Esophagus squamous epithelium (tissue), 5 donors: ENCODE data around the gene UBA7. TPM values are rescaled to one million over a fixed set of nuclear protein-coding genes. Genes with fewer than 3 reads are reported as not detected.
"Not testable (repeated sequence)": the region's sequence is repeated elsewhere in the genome, so short reads cannot be mapped to it uniquely, and the experiment has no call there.

Source experiments
- DNase-seq: peaks from one replicate; lab custom pipeline; 2025; lab: John Stamatoyannopoulos, UW
- H3K27ac ChIP-seq, 4 donors: fragments of 200-600 bp; sonication (generic); one replicate each; pipeline ENCODE4 v1.5.1; 2016 to 2019; ENCODE audit warnings: mild to moderate bottlenecking in 1 of 4
- H3K27me3 ChIP-seq, 4 donors: fragments of 200-600 bp; sonication (generic); 1 replicate in 3 of 4; 2 replicates in 1 of 4; pipeline versions ENCODE4 v1.5.1 to v1.6.0; 2017 to 2021; ENCODE audit warnings: antibody characterized with exemption in 1 of 4
- H3K36me3 ChIP-seq, 3 donors: fragments of 200-600 bp; sonication (generic); one replicate each; pipeline ENCODE4 v1.5.1; 2016 to 2019
- H3K4me1 ChIP-seq, 3 donors: fragments of 200-600 bp; sonication (generic); one replicate each; pipeline ENCODE4 v1.5.1; 2017 to 2019
- H3K4me3 ChIP-seq, 4 donors: fragments of 200-600 bp; sonication (generic); 1 replicate in 3 of 4; 2 replicates in 1 of 4; pipeline ENCODE4 v1.5.1; 2016 to 2019; ENCODE audit warnings: mild to moderate bottlenecking in 2 of 4, moderate library complexity in 1 of 4
- H3K9me3 ChIP-seq, 3 donors: fragments of 200-600 bp; sonication (generic); one replicate each; pipeline ENCODE4 v1.5.1; 2016 to 2019
- CTCF ChIP-seq, 6 experiments: fragments of 450-650 bp in 4 of 6; fragments of 200-600 bp in 2 of 6; sonication (generic) in 2 of 6; IDR thresholded peaks; one replicate each; pipeline ENCODE4 v1.5.1; 2016 to 2019; ENCODE audit warnings: antibody characterized with exemption in 6 of 6, mild to moderate bottlenecking in 4 of 6, moderate library complexity in 4 of 6
- POLR2A ChIP-seq, 4 donors: fragments of 450-650 bp; IDR thresholded peaks; one replicate each; pipeline ENCODE4 v1.6.1; 2017; ENCODE audit warnings: antibody characterized with exemption in 4 of 4, mild to moderate bottlenecking in 4 of 4, moderate library complexity in 3 of 4
- WGBS, 2 donors: methylation state at CpG; one replicate each; pipeline ENCODE4 v1.1.5; 2018; 5-methylcytosine and 5-hydroxymethylcytosine counted together
- intact Hi-C: fragments of 100-400 bp; cut with DNase I; formaldehyde crosslinking; loops from one replicate; pipeline ENCODE4 v1.15.0; 2022
- total RNA-seq, 4 donors: library from RNA; depleted of rRNA; stranded (reverse); fragments of >200 nt; gene quantifications; one replicate each; pipeline ENCODE4 v1.1.0, GENCODE V29; 2016
- donor health status: DM: yes; HTN: yes; CAD: no.

The UBA7 gene
- total RNA-seq, 4 donors from 2014 or later: 8.1 to 43.3 (median 33.8) TPM

GRCh38 chr3:49840388-49840787 lies 26.6 kb upstream of the UBA7 start:
- Histone ChIP-seq H3K9me3 (no peaks in the 10 kb centered on the region), H3K36me3 (peaks cover 0 to 22% (median 0%) of the 10 kb centered on the region in 3 donors), H3K27me3 (no peaks in the 10 kb centered on the region), H3K27ac (peak overlapping the region in 1 of 4 donors; percentile 14), H3K4me1 (peaks cover 0 to 24% (median 7%) of the 10 kb centered on the region in 3 donors), H3K4me3 (no peak overlapping the region)
- WGBS, 2 donors: 85% methylated on average over 2 of the region's 2 CpGs; no CpG with 5 or more reads in 1 of the 2 donors
- intact Hi-C loops: loop anchor here (10.0 kb wide), 1 partner anchor 136 kb away; no protein-coding TSS in a partner anchor
- DNase-seq: no peak
- TF ChIP-seq POLR2A (IDR thresholded peaks at IDR 0.05) (no peak), CTCF (IDR thresholded peaks at IDR 0.05) (no peak)

- peak; percentile 87 to 95 (median 93) for TF ChIP-seq CTCF (IDR thresholded peaks at IDR 0.05)
- TF ChIP-seq POLR2A (IDR thresholded peaks at IDR 0.05): no peak
- WGBS, 2 donors: 4 to 10% methylated on average over 3 of the region's 6 CpGs
- Histone ChIP-seq H3K4me3 (no peak overlapping the region), H3K27me3 (no peaks in the 10 kb centered on the region), H3K36me3 (peaks cover 0 to 11% (median 0%) of the 10 kb centered on the region in 3 donors), H3K4me1 (peaks cover 0 to 24% (median 7%) of the 10 kb centered on the region in 3 donors), H3K27ac (peak overlapping the region in 1 of 4 donors; percentile 14), H3K9me3 (no peaks in the 10 kb centered on the region)
- DNase-seq: peak; percentile 12
- intact Hi-C loops: loop anchor here (2.0 kb wide), 1 partner anchor 36 kb away; the partner anchor contains the start of gene INKA1
These were observed 25.5 kb upstream of the UBA7 start for GRCh38 chr3:49839193-49839809.

- no peak for DNase-seq
- 30 to 48% methylated on average over 2 of the region's 3 CpGs for WGBS, 2 donors
- peaks cover 0 to 32% (median 5%) of the 10 kb centered on the region in 3 donors for H3K36me3 ChIP-seq
- H3K9me3 ChIP-seq: no peaks in the 10 kb centered on the region
- no peak overlapping the region for H3K4me3 ChIP-seq
- TF ChIP-seq CTCF (IDR thresholded peaks at IDR 0.05) (no peak), POLR2A (IDR thresholded peaks at IDR 0.05) (no peak)
- no peak overlapping the region for H3K27ac ChIP-seq
- H3K4me1 ChIP-seq: no peaks in the 10 kb centered on the region
- H3K27me3 ChIP-seq: no peaks in the 10 kb centered on the region
- intact Hi-C loops: no loop called here
These were observed 17.6 kb upstream of the UBA7 start for GRCh38 chr3:49831341-49831740.

- Histone ChIP-seq H3K36me3 (peaks cover 0 to 26% (median 5%) of the 10 kb centered on the region in 3 donors), H3K4me1 (no peaks in the 10 kb centered on the region), H3K27ac (no peak overlapping the region), H3K27me3 (no peaks in the 10 kb centered on the region), H3K4me3 (no peak overlapping the region), H3K9me3 (no peaks in the 10 kb centered on the region)
- WGBS, 2 donors: 79 to 83% methylated on average over 6 of the region's 6 CpGs
- TF ChIP-seq POLR2A (IDR thresholded peaks at IDR 0.05): no peak
- TF ChIP-seq CTCF (IDR thresholded peaks at IDR 0.05): no peak
- intact Hi-C loops: no loop called here
- DNase-seq: no peak
These were observed 12.3 kb upstream of the UBA7 start for GRCh38 chr3:49826016-49826415.

GRCh38 chr3:49823131-49823530 lies 9.4 kb upstream of the UBA7 start:
- not testable (repeated sequence) for H3K36me3 ChIP-seq
- WGBS, 2 donors: 62 to 97% methylated on average over 3 of the region's 3 CpGs

More at GRCh38 chr3:49823131-49823530, 9.4 kb upstream of the UBA7 start:
- intact Hi-C loops, H3K27me3 ChIP-seq, H3K4me3 ChIP-seq, H3K27ac ChIP-seq, H3K4me1 ChIP-seq, DNase-seq, H3K9me3 ChIP-seq: not testable (repeated sequence)
